ENCODE data around the gene SPINK8. TPM values are rescaled to one million over a fixed set of nuclear protein-coding genes. Genes with fewer than 3 reads are reported as not detected.

Gene SPINK8
- total RNA-seq, 1 experiment from 2014 or later, result not detected

DNA sequence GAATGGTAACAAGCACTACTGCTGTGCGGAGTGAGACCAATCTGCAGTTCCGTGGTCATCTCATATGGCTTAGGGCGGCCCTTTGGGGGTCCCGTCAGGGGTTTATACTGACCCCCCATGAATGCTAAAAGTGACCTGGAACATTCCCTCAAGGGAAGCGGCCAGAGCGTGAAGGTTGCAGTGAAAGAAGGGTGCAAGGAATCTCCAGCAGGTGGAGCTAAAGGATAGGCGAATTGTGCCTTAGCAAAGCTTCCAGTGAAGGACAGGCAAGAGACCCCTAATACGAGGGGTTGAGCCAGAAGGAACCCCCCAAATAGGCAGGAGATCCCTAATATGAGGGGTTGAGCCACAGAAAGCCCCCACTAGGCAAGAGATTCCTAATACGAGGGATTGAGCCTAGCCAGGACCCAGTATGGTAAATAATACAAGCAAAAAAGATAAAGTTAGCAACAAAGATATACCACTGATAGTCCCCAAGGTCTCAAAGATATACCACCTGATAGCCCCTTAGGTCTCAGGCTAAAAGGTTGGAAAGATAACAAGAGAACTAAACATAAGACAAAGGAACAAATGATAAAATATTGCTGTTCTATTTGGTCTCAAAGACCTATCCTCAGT is 59.8 kb downstream of the SPINK8 start:
- ChIA-PET RAD21 (ENCODE audit: low non-redundant PET in 1 of 2, low total read pairs in 2 of 2, uncharacterized antibody in 2 of 2, unreplicated experiment in 2 of 2) (interaction anchor here in 1 of 2 experiments (0.5 to 1.0 kb wide), 3 partner anchors 21 to 163 kb away, joined by 3 to 8 read pairs (median 3); no protein-coding TSS in a partner anchor), CTCF (interaction anchor here (0.6 to 3.0 kb wide), 13 partner anchors 11 to 500 kb away, joined by 3 to 91 read pairs (median 4); partner anchors contain the start of genes CCDC51 and TMA7), POLR2A (interaction anchor here (1.0 kb wide), 1 partner anchor 163 kb away, joined by 4 read pairs; no protein-coding TSS in a partner anchor)
- ATAC-seq (peak; percentile 82), DNase-seq (ENCODE audit: low read depth, low spot score) (peak; percentile 56)
- Histone ChIP-seq H3K9me2 (ENCODE audit: insufficient read depth) (no peaks in the 10 kb centered on the region), H3K27ac (ENCODE audit: low read depth, low read length) (no peak overlapping the region), H3K4me2 (ENCODE audit: low read length) (no peak overlapping the region), H3K36me3 (ENCODE audit: control insufficient read depth in 1 of 2, insufficient read depth in 2 of 2, low read length in 2 of 2) (peaks cover 2 to 4% of the 10 kb centered on the region in 2 experiments), H3K27me3 (ENCODE audit: insufficient read depth, low read length) (no peaks in the 10 kb centered on the region), H3K79me2 (ENCODE audit: insufficient read depth, low read length) (no peaks in the 10 kb centered on the region), H2AFZ (ENCODE audit: low read depth, low read length, poor library complexity, severe bottlenecking) (no peak overlapping the region), H3K9me3 (ENCODE audit: control insufficient read depth in 1 of 2, insufficient read depth in 1 of 2, low read depth in 1 of 2, low read length in 2 of 2) (no peaks in the 10 kb centered on the region), H3K4me1 (ENCODE audit: control insufficient read depth in 1 of 2, insufficient read depth in 2 of 2, low read length in 2 of 2) (no peaks in the 10 kb centered on the region), H3K9ac (ENCODE audit: low read length) (no peak overlapping the region), H4K20me1 (ENCODE audit: insufficient read depth) (no peaks in the 10 kb centered on the region), H3K4me3 (replicated peaks in 1 of 2; ENCODE audit: low read depth in 1 of 2, low read length in 2 of 2) (no peak overlapping the region)
- intact Hi-C loops (cut with micrococcal nuclease), result loop anchor here (1.0 kb wide), 3 partner anchors 128 to 275 kb away; no protein-coding TSS in a partner anchor
- TF ChIP-seq SRF (IDR thresholded peaks at IDR 0.05; ENCODE audit: low read depth), result no peak
- TF ChIP-seq, protein P1, sequence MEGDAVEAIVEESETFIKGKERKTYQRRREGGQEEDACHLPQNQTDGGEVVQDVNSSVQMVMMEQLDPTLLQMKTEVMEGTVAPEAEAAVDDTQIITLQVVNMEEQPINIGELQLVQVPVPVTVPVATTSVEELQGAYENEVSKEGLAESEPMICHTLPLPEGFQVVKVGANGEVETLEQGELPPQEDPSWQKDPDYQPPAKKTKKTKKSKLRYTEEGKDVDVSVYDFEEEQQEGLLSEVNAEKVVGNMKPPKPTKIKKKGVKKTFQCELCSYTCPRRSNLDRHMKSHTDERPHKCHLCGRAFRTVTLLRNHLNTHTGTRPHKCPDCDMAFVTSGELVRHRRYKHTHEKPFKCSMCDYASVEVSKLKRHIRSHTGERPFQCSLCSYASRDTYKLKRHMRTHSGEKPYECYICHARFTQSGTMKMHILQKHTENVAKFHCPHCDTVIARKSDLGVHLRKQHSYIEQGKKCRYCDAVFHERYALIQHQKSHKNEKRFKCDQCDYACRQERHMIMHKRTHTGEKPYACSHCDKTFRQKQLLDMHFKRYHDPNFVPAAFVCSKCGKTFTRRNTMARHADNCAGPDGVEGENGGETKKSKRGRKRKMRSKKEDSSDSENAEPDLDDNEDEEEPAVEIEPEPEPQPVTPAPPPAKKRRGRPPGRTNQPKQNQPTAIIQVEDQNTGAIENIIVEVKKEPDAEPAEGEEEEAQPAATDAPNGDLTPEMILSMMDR (IDR thresholded peaks at IDR 0.05 in 2 of 3, conservative IDR thresholded peaks at IDR 0.05 in 1 of 3; ENCODE audit: borderline replicate concordance in 1 of 3, insufficient read depth in 1 of 3, low read depth in 2 of 3, low read length in 2 of 3), result peak; percentile 82 to 91 (median 84)
- no peak for TF ChIP-seq EZH2phosphoT487 (IDR thresholded peaks at IDR 0.05; ENCODE audit: borderline replicate concordance)
- TF ChIP-seq RAD21 (IDR thresholded peaks at IDR 0.05; ENCODE audit: low read depth), result peak; percentile 89
- no TSS peak for BruUV-seq (replicated peaks)
